ENCODE results near the gene PLA2G2C.
A peak's percentile ranks its signal among the peaks of the same experiment; 100 is the strongest.

The PLA2G2C gene

GRCh38 chr1:20184997-20185833 is 1.1 kb downstream of the PLA2G2C start:
- no peak for FAIRE-seq
- DNase-seq (ENCODE audit: low spot score) = no peak

GRCh38 chr1:20184481-20184900 is 1.8 kb downstream of the PLA2G2C start:
- DNase-seq (ENCODE audit: low spot score) = no peak
- FAIRE-seq = no peak

GRCh38 chr1:20183616-20184271 is 2.6 kb downstream of the PLA2G2C start:
- FAIRE-seq (no peak), DNase-seq (ENCODE audit: low spot score) (no peak)

- DNase-seq (ENCODE audit: low spot score) (no peak), FAIRE-seq (no peak)
Measured at GRCh38 chr1:20183035-20183434, 3.3 kb downstream of the PLA2G2C start.

GRCh38 chr1:20182415-20182814 is 3.9 kb downstream of the PLA2G2C start:
- no peak for FAIRE-seq
- no peak for DNase-seq (ENCODE audit: low spot score)

GRCh38 chr1:20180844-20181207 is 5.5 kb downstream of the PLA2G2C start:
- FAIRE-seq = no peak

GRCh38 chr1:20180129-20180843 is 6.0 kb downstream of the PLA2G2C start:
- no peak for FAIRE-seq
- DNase-seq (ENCODE audit: low spot score) = no peak

More at GRCh38 chr1:20180844-20181207, 5.5 kb downstream of the PLA2G2C start:
- no peak for DNase-seq (ENCODE audit: low spot score)

GRCh38 chr1:20179371-20180128 is 6.8 kb downstream of the PLA2G2C start:
- DNase-seq (ENCODE audit: low spot score) = no peak
- no peak for FAIRE-seq

GRCh38 chr1:20178634-20179370 is 7.5 kb downstream of the PLA2G2C start:
- DNase-seq (ENCODE audit: low spot score) (no peak), FAIRE-seq (no peak)

GRCh38 chr1:20174937-20175666 is 11.2 kb downstream of the PLA2G2C start:
- FAIRE-seq (no peak), DNase-seq (ENCODE audit: low spot score) (no peak)

GRCh38 chr1:20172033-20172590 is 14.2 kb downstream of the PLA2G2C start:
- FAIRE-seq = no peak
- DNase-seq (ENCODE audit: low spot score) = no peak

- no peak for FAIRE-seq
- DNase-seq (ENCODE audit: low spot score) = no peak
Measured at GRCh38 chr1:20169932-20170331, 16.4 kb downstream of the PLA2G2C start.

GRCh38 chr1:20168564-20169491 is 17.5 kb downstream of the PLA2G2C start:
- FAIRE-seq = no peak

GRCh38 chr1:20167126-20167525 is 19.2 kb downstream of the PLA2G2C start:
- FAIRE-seq (no peak), DNase-seq (ENCODE audit: low spot score) (peak; percentile 31)

More at GRCh38 chr1:20168564-20169491, 17.5 kb downstream of the PLA2G2C start:
- no peak for DNase-seq (ENCODE audit: low spot score)

GRCh38 chr1:20166051-20166450 is 20.3 kb downstream of the PLA2G2C start:
- no peak for FAIRE-seq
- no peak for DNase-seq (ENCODE audit: low spot score)

- DNase-seq (ENCODE audit: low spot score) (peak; percentile 40), FAIRE-seq (peak; percentile 72)
Measured at GRCh38 chr1:20165522-20165951, 20.8 kb downstream of the PLA2G2C start.

- DNase-seq (ENCODE audit: low spot score) = peak; percentile 40
- no peak for FAIRE-seq
Measured at GRCh38 chr1:20164694-20165202, 21.6 kb downstream of the PLA2G2C start.

GRCh38 chr1:20160034-20160433 is 26.3 kb downstream of the PLA2G2C start:
- DNase-seq (ENCODE audit: low spot score) = no peak
- no peak for FAIRE-seq
